ENCODE results near the gene FAAP20.

The FAAP20 gene

DNA sequence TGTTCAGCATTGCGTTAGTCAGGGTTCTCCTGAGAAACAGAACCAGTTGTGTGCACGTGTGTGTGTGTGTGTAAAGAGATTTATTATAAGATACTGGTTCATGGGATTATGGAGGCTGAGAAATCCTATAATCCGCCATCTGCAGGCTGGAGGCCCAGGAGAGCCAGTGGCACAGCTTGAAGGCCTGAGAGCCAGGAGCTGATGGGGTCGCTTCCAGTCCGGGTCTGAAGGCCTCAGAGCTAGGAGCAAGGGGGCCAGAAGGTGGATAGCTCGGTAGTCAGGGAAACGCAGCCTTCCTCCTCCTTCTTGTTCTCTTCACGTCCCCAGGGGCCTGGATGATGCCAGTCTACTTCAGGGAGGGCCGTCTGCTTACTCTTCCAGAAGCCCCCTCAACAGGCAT lies 37.7 kb downstream of the FAAP20 start:
- Histone ChIP-seq H3K27ac (ENCODE audit: low read depth, low read length) (no peak overlapping the region), H3K4me3 (ENCODE audit: low read depth, low read length) (no peak overlapping the region), H3K4me1 (ENCODE audit: control insufficient read depth in 1 of 2, insufficient read depth in 2 of 2, low read length in 2 of 2) (peaks cover 0 to 3% of the 10 kb centered on the region in 2 experiments), H4K8ac (ENCODE audit: low read depth, low read length) (no peak overlapping the region), H3K18ac (ENCODE audit: low read length) (no peak overlapping the region), H3K4me2 (ENCODE audit: low read length) (no peak overlapping the region), H3K27me3 (ENCODE audit: insufficient read depth, low read length) (no peaks in the 10 kb centered on the region), H3K79me1 (ENCODE audit: low read length) (no peaks in the 10 kb centered on the region), H4K12ac (ENCODE audit: low read depth, low read length) (no peak overlapping the region), H2BK120ac (ENCODE audit: insufficient read depth, low read length, poor library complexity) (no peak overlapping the region), H2BK5ac (ENCODE audit: low read depth, low read length, poor library complexity) (no peak overlapping the region), H2AFZ (ENCODE audit: insufficient read depth, low read length, poor library complexity) (no peak overlapping the region), H2BK12ac (ENCODE audit: low read length) (no peak overlapping the region), H3K23ac (ENCODE audit: low read length) (no peak overlapping the region), H3K14ac (ENCODE audit: low read length) (no peak overlapping the region), H2AK5ac (ENCODE audit: low read length) (no peak overlapping the region), H4K91ac (ENCODE audit: low read depth, low read length) (no peak overlapping the region), H3K9me3 (ENCODE audit: insufficient read depth, low read depth, low read length) (peaks cover 8% of the 10 kb centered on the region), H3K4ac (ENCODE audit: low read depth, low read length) (no peak overlapping the region), H3K36me3 (ENCODE audit: control insufficient read depth in 1 of 2, insufficient read depth in 2 of 2, low read length in 2 of 2) (peaks cover 54 to 78% of the 10 kb centered on the region in 2 experiments), H3K79me2 (ENCODE audit: control insufficient read depth, insufficient read depth, low read length, poor library complexity) (no peaks in the 10 kb centered on the region), H3K9ac (ENCODE audit: low read length) (no peak overlapping the region)
- WGBS (ENCODE audit: extremely low coverage, insufficient coverage, insufficient read length) = no CpG with 5 or more reads among the region's 9 CpGs
- no peak for DNase-seq

DNA sequence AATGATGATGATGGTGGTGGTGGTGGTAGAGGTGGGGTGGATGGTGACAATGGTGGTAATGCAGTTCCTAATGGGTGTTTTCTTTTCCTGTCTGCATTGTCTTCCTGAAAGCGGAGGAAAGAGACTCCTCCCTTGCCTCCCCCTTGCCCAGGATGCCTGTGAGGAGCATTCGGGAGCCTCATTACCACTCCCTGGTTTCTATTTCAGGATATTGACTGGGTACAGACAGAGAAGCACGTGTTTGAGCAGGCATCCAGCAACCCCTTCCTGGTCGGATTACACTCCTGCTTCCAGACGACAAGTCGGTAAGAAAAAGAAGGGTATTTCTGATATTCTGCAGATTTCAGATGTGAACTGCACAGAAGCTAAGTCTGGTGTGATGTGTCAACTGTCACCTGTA lies 38.8 kb downstream of the FAAP20 start:
- no peak overlapping the region for H3K18ac ChIP-seq (ENCODE audit: low read length)
- no CpG with 5 or more reads among the region's 6 CpGs for WGBS (ENCODE audit: extremely low coverage, insufficient coverage, insufficient read length)
- no peak overlapping the region for H3K4me2 ChIP-seq (ENCODE audit: low read length)

DNA sequence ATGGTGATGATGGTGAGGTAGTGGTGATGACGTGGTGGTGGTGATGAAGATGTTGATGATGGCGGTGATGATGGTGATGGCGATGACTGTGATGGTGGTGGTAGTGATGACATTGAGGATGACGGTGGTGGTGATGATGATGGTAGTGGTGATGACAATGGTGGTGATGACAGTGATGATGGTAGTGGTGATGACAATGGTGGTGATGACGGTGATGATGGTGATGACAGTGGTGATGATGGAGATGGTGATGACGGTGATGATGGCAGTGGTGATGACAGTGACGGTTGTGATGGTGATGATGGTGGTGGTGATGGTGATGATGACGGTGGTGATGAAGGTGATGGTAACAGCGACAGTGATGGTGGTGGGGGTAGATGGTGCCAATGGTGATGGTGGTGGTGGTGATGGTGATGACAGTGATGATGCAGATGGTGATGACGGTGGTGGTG lies 39.4 kb downstream of the FAAP20 start:
- Histone ChIP-seq H3K4me2 (ENCODE audit: low read length) (no peak overlapping the region), H3K36me3 (ENCODE audit: control insufficient read depth in 1 of 2, insufficient read depth in 2 of 2, low read length in 2 of 2) (peaks cover 66 to 82% of the 10 kb centered on the region in 2 experiments), H2BK12ac (ENCODE audit: low read length) (no peak overlapping the region), H3K9me3 (ENCODE audit: insufficient read depth, low read depth, low read length) (peaks cover 8% of the 10 kb centered on the region), H3K79me2 (ENCODE audit: control insufficient read depth, insufficient read depth, low read length, poor library complexity) (no peaks in the 10 kb centered on the region), H3K14ac (ENCODE audit: low read length) (no peak overlapping the region), H3K4me3 (ENCODE audit: low read depth, low read length) (peak overlapping the region; percentile 62), H2BK120ac (ENCODE audit: insufficient read depth, low read length, poor library complexity) (no peak overlapping the region), H2AFZ (ENCODE audit: insufficient read depth, low read length, poor library complexity) (no peak overlapping the region), H4K91ac (ENCODE audit: low read depth, low read length) (no peak overlapping the region), H2AK5ac (ENCODE audit: low read length) (no peak overlapping the region), H3K23ac (ENCODE audit: low read length) (no peak overlapping the region), H3K18ac (ENCODE audit: low read length) (no peak overlapping the region), H3K27ac (ENCODE audit: low read depth, low read length) (no peak overlapping the region), H3K79me1 (ENCODE audit: low read length) (no peaks in the 10 kb centered on the region), H3K9ac (ENCODE audit: low read length) (no peak overlapping the region), H3K4ac (ENCODE audit: low read depth, low read length) (no peak overlapping the region), H4K12ac (ENCODE audit: low read depth, low read length) (no peak overlapping the region), H3K4me1 (ENCODE audit: control insufficient read depth in 1 of 2, insufficient read depth in 2 of 2, low read length in 2 of 2) (peaks cover 0 to under 1% of the 10 kb centered on the region in 2 experiments), H2BK5ac (ENCODE audit: low read depth, low read length, poor library complexity) (no peak overlapping the region), H4K8ac (ENCODE audit: low read depth, low read length) (no peak overlapping the region), H3K27me3 (ENCODE audit: insufficient read depth, low read length) (no peaks in the 10 kb centered on the region)
- WGBS (ENCODE audit: extremely low coverage, insufficient coverage, insufficient read length) = no CpG with 5 or more reads among the region's 10 CpGs
- no peak for DNase-seq

More for the DNA sequence above, 38.8 kb downstream of the FAAP20 start:
- Histone ChIP-seq H2BK120ac (ENCODE audit: insufficient read depth, low read length, poor library complexity) (no peak overlapping the region), H3K14ac (ENCODE audit: low read length) (no peak overlapping the region), H3K4me3 (ENCODE audit: low read depth, low read length) (no peak overlapping the region), H4K8ac (ENCODE audit: low read depth, low read length) (no peak overlapping the region), H3K23ac (ENCODE audit: low read length) (no peak overlapping the region), H2BK5ac (ENCODE audit: low read depth, low read length, poor library complexity) (no peak overlapping the region), H3K9ac (ENCODE audit: low read length) (no peak overlapping the region), H3K36me3 (ENCODE audit: control insufficient read depth in 1 of 2, insufficient read depth in 2 of 2, low read length in 2 of 2) (peaks cover 64 to 80% of the 10 kb centered on the region in 2 experiments), H3K9me3 (ENCODE audit: insufficient read depth, low read depth, low read length) (peaks cover 8% of the 10 kb centered on the region), H2AK5ac (ENCODE audit: low read length) (no peak overlapping the region), H3K79me2 (ENCODE audit: control insufficient read depth, insufficient read depth, low read length, poor library complexity) (no peaks in the 10 kb centered on the region), H2BK12ac (ENCODE audit: low read length) (no peak overlapping the region), H3K27ac (ENCODE audit: low read depth, low read length) (no peak overlapping the region), H3K79me1 (ENCODE audit: low read length) (no peaks in the 10 kb centered on the region), H2AFZ (ENCODE audit: insufficient read depth, low read length, poor library complexity) (no peak overlapping the region), H3K27me3 (ENCODE audit: insufficient read depth, low read length) (no peaks in the 10 kb centered on the region), H4K12ac (ENCODE audit: low read depth, low read length) (no peak overlapping the region), H4K91ac (ENCODE audit: low read depth, low read length) (no peak overlapping the region), H3K4me1 (ENCODE audit: control insufficient read depth in 1 of 2, insufficient read depth in 2 of 2, low read length in 2 of 2) (peaks cover 0 to 3% of the 10 kb centered on the region in 2 experiments), H3K4ac (ENCODE audit: low read depth, low read length) (no peak overlapping the region)
- no peak for DNase-seq

DNA sequence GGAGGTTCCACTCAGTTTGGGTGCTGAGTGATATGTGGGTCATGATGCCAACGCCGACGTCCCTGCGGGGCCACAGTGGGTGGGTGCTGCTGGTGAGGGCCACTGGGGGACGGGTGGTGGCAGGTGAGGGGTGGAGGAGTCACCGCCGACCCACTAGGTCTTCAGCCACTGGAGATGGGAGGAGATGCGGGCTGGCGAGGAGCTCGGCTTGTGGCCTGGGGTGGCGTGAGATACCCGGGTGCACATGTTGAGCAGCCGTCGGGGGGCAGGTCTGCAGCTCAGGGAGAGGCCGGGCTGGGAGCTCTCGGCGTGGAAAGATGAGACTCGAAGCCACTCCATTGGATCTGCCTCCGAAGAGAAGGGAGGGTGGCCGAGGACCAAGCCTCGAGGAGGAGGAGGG lies 40.5 kb downstream of the FAAP20 start:
- H2BK12ac ChIP-seq (ENCODE audit: low read length) = no peak overlapping the region
- no peaks in the 10 kb centered on the region for H3K79me2 ChIP-seq (ENCODE audit: control insufficient read depth, insufficient read depth, low read length, poor library complexity)
- H2AK5ac ChIP-seq (ENCODE audit: low read length) = no peak overlapping the region
- no peak overlapping the region for H2BK5ac ChIP-seq (ENCODE audit: low read depth, low read length, poor library complexity)
- H3K18ac ChIP-seq (ENCODE audit: low read length) = no peak overlapping the region
- H4K8ac ChIP-seq (ENCODE audit: low read depth, low read length) = no peak overlapping the region
- H2BK120ac ChIP-seq (ENCODE audit: insufficient read depth, low read length, poor library complexity) = no peak overlapping the region
- H3K4me2 ChIP-seq (ENCODE audit: low read length) = no peak overlapping the region
- no peaks in the 10 kb centered on the region for H3K27me3 ChIP-seq (ENCODE audit: insufficient read depth, low read length)
- DNase-seq = no peak
- no peak overlapping the region for H2AFZ ChIP-seq (ENCODE audit: insufficient read depth, low read length, poor library complexity)
- H3K14ac ChIP-seq (ENCODE audit: low read length) = no peak overlapping the region
- H3K9ac ChIP-seq (ENCODE audit: low read length) = no peak overlapping the region
- no peak overlapping the region for H3K4ac ChIP-seq (ENCODE audit: low read depth, low read length)
- peaks cover 67 to 78% of the 10 kb centered on the region in 2 experiments for H3K36me3 ChIP-seq (ENCODE audit: control insufficient read depth in 1 of 2, insufficient read depth in 2 of 2, low read length in 2 of 2)
- peaks cover 8% of the 10 kb centered on the region for H3K9me3 ChIP-seq (ENCODE audit: insufficient read depth, low read depth, low read length)
- H4K91ac ChIP-seq (ENCODE audit: low read depth, low read length) = no peak overlapping the region
- no peaks in the 10 kb centered on the region for H3K4me1 ChIP-seq (ENCODE audit: control insufficient read depth in 1 of 2, insufficient read depth in 2 of 2, low read length in 2 of 2)
- no peak overlapping the region for H4K12ac ChIP-seq (ENCODE audit: low read depth, low read length)
- no peak overlapping the region for H3K27ac ChIP-seq (ENCODE audit: low read depth, low read length)
- no peak overlapping the region for H3K4me3 ChIP-seq (ENCODE audit: low read depth, low read length)
- no peaks in the 10 kb centered on the region for H3K79me1 ChIP-seq (ENCODE audit: low read length)
- H3K23ac ChIP-seq (ENCODE audit: low read length) = no peak overlapping the region
- WGBS (ENCODE audit: extremely low coverage, insufficient coverage, insufficient read length) = no CpG with 5 or more reads among the region's 21 CpGs
